Activated effector memory CD4-positive, alpha-beta T cell treated with anti-CD3 and anti-CD28 coated beads, Interleukin-2, amount 50 U/mL, for 16 hours (primary cell): ENCODE data around the gene PHF2.
"Not testable (repeated sequence)": the region's sequence is repeated elsewhere in the genome, so short reads cannot be mapped to it uniquely, and the experiment has no call there.

Experiments
- DNase-seq: peaks from one replicate; pipeline ENCODE4 v3.0.0-alpha.2; 2020

Gene PHF2

GRCh38 chr9:93655621-93656425, 79.4 kb downstream of the PHF2 start:
- DNase-seq, result peak; percentile 41

GRCh38 chr9:93656426-93657239, 80.2 kb downstream of the PHF2 start:
- peak; percentile 58 for DNase-seq

- DNase-seq, result peak; percentile 45
Observed at GRCh38 chr9:93657331-93658111, 81.1 kb downstream of the PHF2 start.

GRCh38 chr9:93658184-93658925, 82.0 kb downstream of the PHF2 start:
- DNase-seq, result peak; percentile 51

- DNase-seq, result peak; percentile 59
Observed at GRCh38 chr9:93659044-93659836, 82.9 kb downstream of the PHF2 start.

- peak; percentile 44 for DNase-seq
Observed at GRCh38 chr9:93659837-93660177, 83.4 kb downstream of the PHF2 start.

- DNase-seq, result peak; percentile 34
Observed at GRCh38 chr9:93660352-93661046, 84.1 kb downstream of the PHF2 start.

GRCh38 chr9:93661591-93661990, 85.2 kb downstream of the PHF2 start:
- DNase-seq, result no peak

GRCh38 chr9:93662016-93662638, 85.7 kb downstream of the PHF2 start:
- no peak for DNase-seq

GRCh38 chr9:93662952-93663572, 86.7 kb downstream of the PHF2 start:
- peak; percentile 59 for DNase-seq

GRCh38 chr9:93663877-93664548, 87.6 kb downstream of the PHF2 start:
- DNase-seq, result peak; percentile 48

- DNase-seq, result peak; percentile 42
Observed at GRCh38 chr9:93664549-93665120, 88.3 kb downstream of the PHF2 start.

GRCh38 chr9:93665128-93665636, 88.8 kb downstream of the PHF2 start:
- DNase-seq, result peak; percentile 44

GRCh38 chr9:93665637-93666438, 89.5 kb downstream of the PHF2 start:
- peak; percentile 56 for DNase-seq

GRCh38 chr9:93666439-93666784, 90.0 kb downstream of the PHF2 start:
- not testable (repeated sequence) for DNase-seq

GRCh38 chr9:93667006-93667405, 90.6 kb downstream of the PHF2 start:
- DNase-seq, result peak; percentile 60

- peak; percentile 41 for DNase-seq
Observed at GRCh38 chr9:93667627-93668026, 91.2 kb downstream of the PHF2 start.

- DNase-seq, result peak; percentile 53
Observed at GRCh38 chr9:93668261-93668871, 92.0 kb downstream of the PHF2 start.
